Measurements from ENCODE around the gene ATP1A4. TPM values are rescaled to one million over a fixed set of nuclear protein-coding genes. Genes with fewer than 3 reads are reported as not detected.

The ATP1A4 gene
- not detected in 2 replicates for total RNA-seq

GRCh38 chr1:160151303-160151702 is at the start of gene ATP1A4:
Gene ATP1A4 (plus strand): TSS chr1:160151603. CDS start chr1:160152041, 438 bp downstream.
- ChIA-PET CTCF (no interaction called here), POLR2A (no interaction called here)
- TF ChIP-seq, protein P1, sequence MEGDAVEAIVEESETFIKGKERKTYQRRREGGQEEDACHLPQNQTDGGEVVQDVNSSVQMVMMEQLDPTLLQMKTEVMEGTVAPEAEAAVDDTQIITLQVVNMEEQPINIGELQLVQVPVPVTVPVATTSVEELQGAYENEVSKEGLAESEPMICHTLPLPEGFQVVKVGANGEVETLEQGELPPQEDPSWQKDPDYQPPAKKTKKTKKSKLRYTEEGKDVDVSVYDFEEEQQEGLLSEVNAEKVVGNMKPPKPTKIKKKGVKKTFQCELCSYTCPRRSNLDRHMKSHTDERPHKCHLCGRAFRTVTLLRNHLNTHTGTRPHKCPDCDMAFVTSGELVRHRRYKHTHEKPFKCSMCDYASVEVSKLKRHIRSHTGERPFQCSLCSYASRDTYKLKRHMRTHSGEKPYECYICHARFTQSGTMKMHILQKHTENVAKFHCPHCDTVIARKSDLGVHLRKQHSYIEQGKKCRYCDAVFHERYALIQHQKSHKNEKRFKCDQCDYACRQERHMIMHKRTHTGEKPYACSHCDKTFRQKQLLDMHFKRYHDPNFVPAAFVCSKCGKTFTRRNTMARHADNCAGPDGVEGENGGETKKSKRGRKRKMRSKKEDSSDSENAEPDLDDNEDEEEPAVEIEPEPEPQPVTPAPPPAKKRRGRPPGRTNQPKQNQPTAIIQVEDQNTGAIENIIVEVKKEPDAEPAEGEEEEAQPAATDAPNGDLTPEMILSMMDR (IDR thresholded peaks at IDR 0.05), result no peak
- intact Hi-C loops (cut with micrococcal nuclease), result no loop called here
- no peak for DNase-seq
- H3K9me3 Mint-ChIP-seq, result no peaks in the 10 kb centered on the region
- no peaks in the 10 kb centered on the region for H3K4me1 Mint-ChIP-seq
- H3K4me3 Mint-ChIP-seq, result no peak within 1 kb of the TSS
- no peak within 1 kb of the TSS for H3K27ac Mint-ChIP-seq
- no peaks in the 10 kb centered on the region for H3K36me3 Mint-ChIP-seq (ENCODE audit: low read depth)
- H3K27me3 Mint-ChIP-seq, result peaks cover 8% of the 10 kb centered on the region
- ATAC-seq (ENCODE audit: low read depth), result no peak

DNA sequence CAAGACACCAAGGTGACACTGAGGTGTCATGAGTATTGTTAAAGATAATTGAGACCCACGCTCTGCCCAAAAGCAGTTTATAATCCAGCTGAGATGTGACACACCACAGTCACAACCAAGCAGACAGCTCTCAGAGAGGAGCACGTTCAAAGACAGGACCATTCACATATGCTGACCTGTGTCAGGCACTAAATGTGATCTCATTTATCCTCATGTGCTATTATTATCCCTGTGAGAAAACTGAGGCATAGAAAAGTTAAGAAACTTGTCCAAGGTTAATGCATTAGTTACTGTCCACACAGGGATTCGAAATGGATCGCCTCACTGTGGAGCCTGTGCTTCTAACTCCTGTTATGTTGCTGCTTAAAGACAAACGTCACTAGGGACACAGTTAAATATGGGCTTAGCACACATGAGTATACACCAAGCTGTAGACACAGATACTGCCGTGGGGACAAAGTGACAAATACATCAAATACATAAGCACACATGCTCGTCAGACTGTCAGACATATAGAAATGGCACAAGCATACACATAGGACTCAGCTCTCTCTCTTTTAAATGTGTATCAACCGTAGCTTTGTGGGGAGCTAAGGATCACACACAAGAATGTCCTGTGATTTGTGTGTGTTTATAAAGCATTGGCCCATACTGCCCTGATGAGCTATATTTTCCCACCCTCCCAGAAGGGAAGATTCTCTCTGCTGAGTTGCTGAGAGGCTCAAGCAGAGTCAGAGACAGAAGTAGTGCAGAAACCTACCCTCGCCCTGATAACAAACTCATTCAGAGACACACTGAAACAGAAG is 49.5 kb upstream of the ATP1A4 start:
- DNase-seq, result no peak

GRCh38 chr1:160103658-160104408 is 47.6 kb upstream of the ATP1A4 start:
- DNase-seq (no peak), ATAC-seq (ENCODE audit: low read depth) (no peak)
- peaks cover 2% of the 10 kb centered on the region for H3K27me3 Mint-ChIP-seq
- H3K9me3 Mint-ChIP-seq, result no peaks in the 10 kb centered on the region
- no peak overlapping the region for H3K27ac Mint-ChIP-seq
- POLR2A ChIA-PET, result no interaction called here
- no peak overlapping the region for H3K4me3 Mint-ChIP-seq
- intact Hi-C loops (cut with micrococcal nuclease), result no loop called here
- no peaks in the 10 kb centered on the region for H3K36me3 Mint-ChIP-seq (ENCODE audit: low read depth)
- H3K4me1 Mint-ChIP-seq, result peaks cover 21% of the 10 kb centered on the region
- TF ChIP-seq, protein P1 (IDR thresholded peaks at IDR 0.05), result no peak
- CTCF ChIA-PET, result interaction anchor here (1.3 to 7.0 kb wide), 7 partner anchors 19 to 273 kb away, joined by 4 to 99 read pairs (median 26); partner anchors contain the start of gene PEX19

More for the DNA sequence above, 49.5 kb upstream of the ATP1A4 start:
- Mint-ChIP-seq H3K27ac (no peak overlapping the region), H3K9me3 (no peaks in the 10 kb centered on the region), H3K27me3 (no peaks in the 10 kb centered on the region), H3K4me3 (no peak overlapping the region), H3K4me1 (peaks cover 29% of the 10 kb centered on the region), H3K36me3 (ENCODE audit: low read depth) (peaks cover 2% of the 10 kb centered on the region)
- intact Hi-C loops (cut with micrococcal nuclease), result loop anchor here (1.0 to 2.0 kb wide), 5 partner anchors 93 to 505 kb away; no protein-coding TSS in a partner anchor
- POLR2A ChIA-PET, result interaction anchor here (1.0 to 1.5 kb wide), 4 partner anchors 150 to 275 kb away, joined by 3 to 7 read pairs (median 5); partner anchors contain the start of gene DCAF8
- no peak for ATAC-seq (ENCODE audit: low read depth)
- TF ChIP-seq, protein P1 (IDR thresholded peaks at IDR 0.05), result no peak
- CTCF ChIA-PET, result interaction anchor here (0.6 to 7.0 kb wide), 14 partner anchors 16 to 275 kb away, joined by 3 to 99 read pairs (median 4); no protein-coding TSS in a partner anchor

DNA sequence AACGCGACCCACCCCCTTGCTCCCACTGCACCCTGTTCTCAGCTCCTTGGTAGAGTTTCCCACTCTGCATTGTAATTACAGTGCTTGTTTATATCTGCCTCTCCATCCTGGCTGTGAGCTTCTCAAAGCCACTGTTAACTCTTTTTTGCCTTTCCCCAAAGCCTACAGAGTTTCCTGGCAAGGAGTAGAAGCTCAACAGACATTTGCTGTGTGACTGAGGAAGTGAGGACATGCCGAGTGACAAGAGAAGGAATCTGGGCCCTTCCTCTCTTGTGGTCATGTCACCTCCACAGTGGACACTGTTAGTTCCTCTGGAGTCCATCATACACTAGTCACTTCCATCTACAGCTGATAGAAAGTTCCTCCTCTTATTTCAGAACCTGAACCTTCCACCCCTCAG is 46.9 kb upstream of the ATP1A4 start:
- peaks cover 5% of the 10 kb centered on the region for H3K27me3 Mint-ChIP-seq
- H3K9me3 Mint-ChIP-seq, result no peaks in the 10 kb centered on the region
- no peak overlapping the region for H3K4me3 Mint-ChIP-seq
- CTCF ChIA-PET, result interaction anchor here (1.3 to 7.0 kb wide), 4 partner anchors 19 to 272 kb away, joined by 10 to 99 read pairs (median 36); no protein-coding TSS in a partner anchor
- TF ChIP-seq, protein P1 (IDR thresholded peaks at IDR 0.05), result no peak
- no peaks in the 10 kb centered on the region for H3K36me3 Mint-ChIP-seq (ENCODE audit: low read depth)
- peaks cover 19% of the 10 kb centered on the region for H3K4me1 Mint-ChIP-seq
- no peak overlapping the region for H3K27ac Mint-ChIP-seq
- ATAC-seq (ENCODE audit: low read depth) (no peak), DNase-seq (no peak)
- POLR2A ChIA-PET, result no interaction called here
- intact Hi-C loops (cut with micrococcal nuclease), result no loop called here

GRCh38 chr1:160105155-160105554 is 46.2 kb upstream of the ATP1A4 start:
- ChIA-PET CTCF (interaction anchor here (0.6 to 7.0 kb wide), 6 partner anchors 20 to 1235 kb away, joined by 3 to 99 read pairs (median 10); no protein-coding TSS in a partner anchor), POLR2A (no interaction called here)
- DNase-seq (no peak), ATAC-seq (ENCODE audit: low read depth) (no peak)
- TF ChIP-seq, protein P1 (IDR thresholded peaks at IDR 0.05), result no peak
- intact Hi-C loops (cut with micrococcal nuclease), result no loop called here
- Mint-ChIP-seq H3K36me3 (ENCODE audit: low read depth) (no peaks in the 10 kb centered on the region), H3K4me1 (peaks cover 16% of the 10 kb centered on the region), H3K27ac (no peak overlapping the region), H3K4me3 (no peak overlapping the region), H3K9me3 (no peaks in the 10 kb centered on the region), H3K27me3 (peaks cover 5% of the 10 kb centered on the region)

All from activated B cell treated with CpG ODN at 0.5 μM for 24 hours (primary cell).